IPS-20b (cell line): Measurements from ENCODE around the gene KCNC1.

Source experiments
- H3K27ac ChIP-seq: one replicate; pipeline ENCODE4 v1.5.1; 2013; ENCODE audit warnings: low read length
- H3K27me3 ChIP-seq: 2 replicates; pipeline ENCODE4 v1.6.1; 2013; ENCODE audit warnings: mild to moderate bottlenecking, low read length, inconsistent platforms; ENCODE audit not compliant: insufficient read depth
- H3K36me3 ChIP-seq: 2 replicates; pipeline ENCODE4 v1.6.1; 2013; ENCODE audit warnings: low read depth, mild to moderate bottlenecking, inconsistent platforms, low read length, moderate library complexity; ENCODE audit not compliant: insufficient read depth
- H3K4me1 ChIP-seq: 2 replicates; pipeline ENCODE4 v1.6.1; 2013; ENCODE audit warnings: mild to moderate bottlenecking, control low read depth, inconsistent platforms, low read length, moderate library complexity; ENCODE audit not compliant: insufficient read depth
- H3K4me3 ChIP-seq: 2 replicates; pipeline ENCODE4 v1.5.1; 2013; ENCODE audit warnings: mild to moderate bottlenecking, low read length, inconsistent platforms
- H3K9ac ChIP-seq: 2 replicates; pipeline ENCODE4 v1.6.1; 2013; ENCODE audit warnings: low read depth, mild to moderate bottlenecking, inconsistent platforms, low read length, moderate library complexity
- H3K9me3 ChIP-seq: 2 replicates; pipeline ENCODE4 v1.6.1; 2013; ENCODE audit warnings: mild to moderate bottlenecking, low read depth, low read length, inconsistent platforms; ENCODE audit not compliant: insufficient read depth

Gene KCNC1

GRCh38 chr11:17742019-17742418 lies 7.4 kb downstream of the KCNC1 start:
- Histone ChIP-seq H3K9me3 (no peaks in the 10 kb centered on the region), H3K27ac (no peak overlapping the region), H3K9ac (no peak overlapping the region), H3K4me1 (peaks cover 6% of the 10 kb centered on the region; the same call in 1 of the 2 replicates), H3K36me3 (no peaks in the 10 kb centered on the region), H3K27me3 (peaks cover 42% of the 10 kb centered on the region), H3K4me3 (no peak overlapping the region)

- Histone ChIP-seq H3K36me3 (no peaks in the 10 kb centered on the region), H3K4me1 (peaks cover 6% of the 10 kb centered on the region; the same call in 1 of the 2 replicates), H3K4me3 (no peak overlapping the region), H3K27me3 (peaks cover 30% of the 10 kb centered on the region), H3K9ac (no peak overlapping the region), H3K9me3 (no peaks in the 10 kb centered on the region), H3K27ac (no peak overlapping the region)
Observed at GRCh38 chr11:17743026-17743807, 8.6 kb downstream of the KCNC1 start.

- H3K9ac ChIP-seq = no peak overlapping the region
- H3K36me3 ChIP-seq = no peaks in the 10 kb centered on the region
- H3K4me1 ChIP-seq = peaks cover under 1% of the 10 kb centered on the region; the same call in 1 of the 2 replicates
- no peaks in the 10 kb centered on the region for H3K9me3 ChIP-seq
- H3K27ac ChIP-seq = no peak overlapping the region
- no peak overlapping the region for H3K4me3 ChIP-seq
- H3K27me3 ChIP-seq = peaks cover 24% of the 10 kb centered on the region
Observed at GRCh38 chr11:17743808-17744119, 9.2 kb downstream of the KCNC1 start.

GRCh38 chr11:17744151-17744940 lies 9.8 kb downstream of the KCNC1 start:
- H3K4me3 ChIP-seq = no peak overlapping the region
- no peak overlapping the region for H3K27ac ChIP-seq
- H3K9ac ChIP-seq = no peak overlapping the region
- H3K36me3 ChIP-seq = no peaks in the 10 kb centered on the region
- H3K27me3 ChIP-seq = peaks cover 18% of the 10 kb centered on the region
- no peaks in the 10 kb centered on the region for H3K4me1 ChIP-seq
- H3K9me3 ChIP-seq = no peaks in the 10 kb centered on the region

GRCh38 chr11:17745023-17745772 lies 10.6 kb downstream of the KCNC1 start:
- H3K36me3 ChIP-seq = no peaks in the 10 kb centered on the region
- peaks cover 10% of the 10 kb centered on the region for H3K27me3 ChIP-seq
- no peak overlapping the region for H3K9ac ChIP-seq
- no peaks in the 10 kb centered on the region for H3K9me3 ChIP-seq
- H3K4me3 ChIP-seq = no peak overlapping the region
- no peak overlapping the region for H3K27ac ChIP-seq
- H3K4me1 ChIP-seq = no peaks in the 10 kb centered on the region

GRCh38 chr11:17746096-17746495 lies 11.5 kb downstream of the KCNC1 start:
- Histone ChIP-seq H3K27ac (no peak overlapping the region), H3K9me3 (no peaks in the 10 kb centered on the region), H3K4me3 (no peak overlapping the region), H3K9ac (no peak overlapping the region), H3K36me3 (no peaks in the 10 kb centered on the region), H3K27me3 (0 out of 2 replicates have a peak, but pooled peaks cover 4% of the 10 kb centered on the region), H3K4me1 (no peaks in the 10 kb centered on the region)

GRCh38 chr11:17747131-17747955 lies 12.8 kb downstream of the KCNC1 start:
- no peaks in the 10 kb centered on the region for H3K36me3 ChIP-seq
- H3K4me1 ChIP-seq = no peaks in the 10 kb centered on the region
- no peak overlapping the region for H3K9ac ChIP-seq
- H3K27me3 ChIP-seq = 0 out of 2 replicates have a peak, but pooled peaks cover 4% of the 10 kb centered on the region
- no peak overlapping the region for H3K4me3 ChIP-seq
- H3K27ac ChIP-seq = no peak overlapping the region
- no peaks in the 10 kb centered on the region for H3K9me3 ChIP-seq

GRCh38 chr11:17748044-17748443 lies 13.5 kb downstream of the KCNC1 start:
- no peaks in the 10 kb centered on the region for H3K36me3 ChIP-seq
- H3K27me3 ChIP-seq = 0 out of 2 replicates have a peak, but pooled peaks cover 4% of the 10 kb centered on the region
- no peak overlapping the region for H3K27ac ChIP-seq
- H3K9me3 ChIP-seq = no peaks in the 10 kb centered on the region
- H3K4me3 ChIP-seq = no peak overlapping the region
- no peak overlapping the region for H3K9ac ChIP-seq
- H3K4me1 ChIP-seq = no peaks in the 10 kb centered on the region

GRCh38 chr11:17748761-17749721 lies 14.5 kb downstream of the KCNC1 start:
- no peaks in the 10 kb centered on the region for H3K9me3 ChIP-seq
- no peaks in the 10 kb centered on the region for H3K4me1 ChIP-seq
- H3K27me3 ChIP-seq = peaks cover 4% of the 10 kb centered on the region; the same call in 1 of the 2 replicates
- H3K27ac ChIP-seq = no peak overlapping the region
- H3K4me3 ChIP-seq = no peak overlapping the region
- no peaks in the 10 kb centered on the region for H3K36me3 ChIP-seq
- H3K9ac ChIP-seq = no peak overlapping the region

- Histone ChIP-seq H3K27ac (no peak overlapping the region), H3K36me3 (no peaks in the 10 kb centered on the region), H3K4me3 (no peak overlapping the region), H3K9me3 (no peaks in the 10 kb centered on the region), H3K9ac (no peak overlapping the region), H3K27me3 (peaks cover 9% of the 10 kb centered on the region; the same call in 1 of the 2 replicates), H3K4me1 (no peaks in the 10 kb centered on the region)
Observed at GRCh38 chr11:17750013-17750800, 15.6 kb downstream of the KCNC1 start.
